ENCODE measurements around the gene SLC7A4. TPM values are rescaled to one million over a fixed set of nuclear protein-coding genes. Genes with fewer than 3 reads are reported as not detected.

Gene SLC7A4
- total RNA-seq, 1 donor from 2014 or later = 1.1 TPM

- H3K9me3 Mint-ChIP-seq (ENCODE audit: low read depth) = no peaks in the 10 kb centered on the region
These were observed 34.7 kb downstream of the SLC7A4 start for GRCh38 chr22:20997536-20998257.

GRCh38 chr22:20996598-20997535 lies 35.5 kb downstream of the SLC7A4 start:
- Mint-ChIP-seq H3K4me3 (ENCODE audit: low read depth) (no peak overlapping the region), H3K27ac (no peak overlapping the region), H3K27me3 (no peaks in the 10 kb centered on the region), H3K36me3 (ENCODE audit: insufficient read depth) (no peaks in the 10 kb centered on the region), H3K9me3 (ENCODE audit: low read depth) (no peaks in the 10 kb centered on the region), H3K4me1 (ENCODE audit: low read depth) (peaks cover 7% of the 10 kb centered on the region)
- TF ChIP-seq, protein P1, sequence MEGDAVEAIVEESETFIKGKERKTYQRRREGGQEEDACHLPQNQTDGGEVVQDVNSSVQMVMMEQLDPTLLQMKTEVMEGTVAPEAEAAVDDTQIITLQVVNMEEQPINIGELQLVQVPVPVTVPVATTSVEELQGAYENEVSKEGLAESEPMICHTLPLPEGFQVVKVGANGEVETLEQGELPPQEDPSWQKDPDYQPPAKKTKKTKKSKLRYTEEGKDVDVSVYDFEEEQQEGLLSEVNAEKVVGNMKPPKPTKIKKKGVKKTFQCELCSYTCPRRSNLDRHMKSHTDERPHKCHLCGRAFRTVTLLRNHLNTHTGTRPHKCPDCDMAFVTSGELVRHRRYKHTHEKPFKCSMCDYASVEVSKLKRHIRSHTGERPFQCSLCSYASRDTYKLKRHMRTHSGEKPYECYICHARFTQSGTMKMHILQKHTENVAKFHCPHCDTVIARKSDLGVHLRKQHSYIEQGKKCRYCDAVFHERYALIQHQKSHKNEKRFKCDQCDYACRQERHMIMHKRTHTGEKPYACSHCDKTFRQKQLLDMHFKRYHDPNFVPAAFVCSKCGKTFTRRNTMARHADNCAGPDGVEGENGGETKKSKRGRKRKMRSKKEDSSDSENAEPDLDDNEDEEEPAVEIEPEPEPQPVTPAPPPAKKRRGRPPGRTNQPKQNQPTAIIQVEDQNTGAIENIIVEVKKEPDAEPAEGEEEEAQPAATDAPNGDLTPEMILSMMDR (IDR thresholded peaks at IDR 0.05; ENCODE audit: unreplicated experiment) = no peak
- no peak for DNase-seq (ENCODE audit: low spot score, unreplicated experiment)

More at GRCh38 chr22:20997536-20998257, 34.7 kb downstream of the SLC7A4 start:
- TF ChIP-seq, protein P1 (IDR thresholded peaks at IDR 0.05; ENCODE audit: unreplicated experiment) = no peak
- peaks cover 9% of the 10 kb centered on the region for H3K4me1 Mint-ChIP-seq (ENCODE audit: low read depth)
- H3K4me3 Mint-ChIP-seq (ENCODE audit: low read depth) = no peak overlapping the region
- DNase-seq (ENCODE audit: low spot score, unreplicated experiment) = no peak
- H3K27ac Mint-ChIP-seq = no peak overlapping the region
- H3K27me3 Mint-ChIP-seq = no peaks in the 10 kb centered on the region
- no peaks in the 10 kb centered on the region for H3K36me3 Mint-ChIP-seq (ENCODE audit: insufficient read depth)

- H3K4me1 Mint-ChIP-seq (ENCODE audit: low read depth) = peaks cover 1% of the 10 kb centered on the region
- H3K9me3 Mint-ChIP-seq (ENCODE audit: low read depth) = no peaks in the 10 kb centered on the region
- no peak for DNase-seq (ENCODE audit: low spot score, unreplicated experiment)
- no peaks in the 10 kb centered on the region for H3K27me3 Mint-ChIP-seq
- H3K4me3 Mint-ChIP-seq (ENCODE audit: low read depth) = no peak overlapping the region
- TF ChIP-seq, protein P1 (IDR thresholded peaks at IDR 0.05; ENCODE audit: unreplicated experiment) = no peak
- no peaks in the 10 kb centered on the region for H3K36me3 Mint-ChIP-seq (ENCODE audit: insufficient read depth)
- H3K27ac Mint-ChIP-seq = no peak overlapping the region
These were observed 36.3 kb downstream of the SLC7A4 start for GRCh38 chr22:20996031-20996410.

GRCh38 chr22:20995329-20996030 lies 36.9 kb downstream of the SLC7A4 start:
- Mint-ChIP-seq H3K9me3 (ENCODE audit: low read depth) (no peaks in the 10 kb centered on the region), H3K36me3 (ENCODE audit: insufficient read depth) (no peaks in the 10 kb centered on the region), H3K27ac (no peak overlapping the region), H3K27me3 (no peaks in the 10 kb centered on the region), H3K4me1 (ENCODE audit: low read depth) (no peaks in the 10 kb centered on the region), H3K4me3 (ENCODE audit: low read depth) (no peak overlapping the region)
- DNase-seq (ENCODE audit: low spot score, unreplicated experiment) = no peak
- TF ChIP-seq, protein P1 (IDR thresholded peaks at IDR 0.05; ENCODE audit: unreplicated experiment) = no peak

DNA sequence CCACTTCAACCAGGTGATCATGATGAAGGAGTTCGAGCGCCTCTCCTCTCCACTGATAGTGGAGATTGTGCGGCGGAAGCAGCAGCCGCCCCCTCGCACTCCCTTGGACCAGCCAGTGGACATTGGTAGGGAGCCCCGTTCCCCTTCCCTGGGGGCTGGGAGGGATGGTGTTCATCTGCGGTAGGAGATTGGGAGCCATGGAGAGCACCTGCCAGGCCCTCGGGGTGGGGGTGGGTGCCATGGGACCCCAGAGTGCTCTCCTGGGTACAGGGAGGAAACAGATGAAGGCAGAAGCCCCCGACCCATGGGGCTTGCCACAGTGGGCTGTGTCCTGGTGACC lies 37.5 kb downstream of the SLC7A4 start:
- TF ChIP-seq, protein P1 (IDR thresholded peaks at IDR 0.05; ENCODE audit: unreplicated experiment) = no peak
- H3K36me3 Mint-ChIP-seq (ENCODE audit: insufficient read depth) = peaks cover 2% of the 10 kb centered on the region
- no peak overlapping the region for H3K27ac Mint-ChIP-seq
- H3K4me1 Mint-ChIP-seq (ENCODE audit: low read depth) = no peaks in the 10 kb centered on the region
- H3K27me3 Mint-ChIP-seq = no peaks in the 10 kb centered on the region
- no peak overlapping the region for H3K4me3 Mint-ChIP-seq (ENCODE audit: low read depth)
- H3K9me3 Mint-ChIP-seq (ENCODE audit: low read depth) = no peaks in the 10 kb centered on the region
- DNase-seq (ENCODE audit: low spot score, unreplicated experiment) = no peak
